ENCODE data around the gene KRT6B.

KRT6B gene

GRCh38 chr12:52407918-52408317, 44.0 kb downstream of the KRT6B start:
- no peak overlapping the region for H3K4me3 ChIP-seq (ENCODE audit: low read depth, low read length)
- TF ChIP-seq CTCF (IDR thresholded peaks at IDR 0.05; ENCODE audit: low read depth, low read length) (no peak), MYC (IDR thresholded peaks at IDR 0.05; ENCODE audit: low read depth, low read length) (no peak), POLR2A (IDR thresholded peaks at IDR 0.05; ENCODE audit: extremely low read depth, insufficient read length) (no peak), MAX (IDR thresholded peaks at IDR 0.05; ENCODE audit: low read depth, low read length) (no peak)
- DNase-seq (ENCODE audit: low read depth), result no peak

- no peak within 1 kb of the TSS for H3K4me3 ChIP-seq (ENCODE audit: low read depth, low read length)
- TF ChIP-seq POLR2A (IDR thresholded peaks at IDR 0.05; ENCODE audit: extremely low read depth, insufficient read length) (no peak), CTCF (IDR thresholded peaks at IDR 0.05; ENCODE audit: low read depth, low read length) (no peak), MAX (IDR thresholded peaks at IDR 0.05; ENCODE audit: low read depth, low read length) (no peak), MYC (IDR thresholded peaks at IDR 0.05; ENCODE audit: low read depth, low read length) (no peak)
- no peak for DNase-seq (ENCODE audit: low read depth)
These were observed 46.0 kb downstream of the KRT6B start, which contains the start of gene KRT82 for GRCh38 chr12:52405922-52406385. Gene KRT82 (minus strand): TSS chr12:52406335. CDS start chr12:52406277, 58 bp downstream.

GRCh38 chr12:52404951-52405350, 47.0 kb downstream of the KRT6B start:
- DNase-seq (ENCODE audit: low read depth), result no peak
- H3K4me3 ChIP-seq (ENCODE audit: low read depth, low read length), result no peak overlapping the region
- TF ChIP-seq MAX (IDR thresholded peaks at IDR 0.05; ENCODE audit: low read depth, low read length) (no peak), POLR2A (IDR thresholded peaks at IDR 0.05; ENCODE audit: extremely low read depth, insufficient read length) (no peak), CTCF (IDR thresholded peaks at IDR 0.05; ENCODE audit: low read depth, low read length) (no peak)

- DNase-seq (ENCODE audit: low read depth), result no peak
- no peak for TF ChIP-seq MAX (IDR thresholded peaks at IDR 0.05; ENCODE audit: low read depth, low read length)
- TF ChIP-seq POLR2A (IDR thresholded peaks at IDR 0.05; ENCODE audit: extremely low read depth, insufficient read length), result no peak
- TF ChIP-seq CTCF (IDR thresholded peaks at IDR 0.05; ENCODE audit: low read depth, low read length), result no peak
- TF ChIP-seq MYC (IDR thresholded peaks at IDR 0.05; ENCODE audit: low read depth, low read length), result no peak
- no peak overlapping the region for H3K4me3 ChIP-seq (ENCODE audit: low read depth, low read length)
These were observed 48.4 kb downstream of the KRT6B start for GRCh38 chr12:52403561-52403960.

- DNase-seq (ENCODE audit: low read depth), result no peak
- no peak for TF ChIP-seq POLR2A (IDR thresholded peaks at IDR 0.05; ENCODE audit: extremely low read depth, insufficient read length)
- TF ChIP-seq MYC (IDR thresholded peaks at IDR 0.05; ENCODE audit: low read depth, low read length), result no peak
- no peak for TF ChIP-seq MAX (IDR thresholded peaks at IDR 0.05; ENCODE audit: low read depth, low read length)
- TF ChIP-seq CTCF (IDR thresholded peaks at IDR 0.05; ENCODE audit: low read depth, low read length), result no peak
- H3K4me3 ChIP-seq (ENCODE audit: low read depth, low read length), result no peak overlapping the region
These were observed 48.9 kb downstream of the KRT6B start for GRCh38 chr12:52402873-52403540.
